Endothelial cell of umbilical vein (primary cell): ENCODE measurements around the gene OR56A3. TPM values are rescaled to one million over a fixed set of nuclear protein-coding genes. Genes with fewer than 3 reads are reported as not detected.

Experiments used
- BruUV-seq: library from RNA; stranded (reverse); fragments of 400-500 nt; replicated peaks from 2 replicates; lab custom pipeline; 2021; lab: Mats Ljungman, UMichigan
- CTCF ChIA-PET: fragments of 300-600, 350-600 bp; sonication (Branson Sonifier 250); formaldehyde crosslinking; loops from one replicate; lab custom pipeline; 2021; ENCODE audit warnings: antibody characterized with exemption, inconsistent platforms; lab: Charles Lee
- POLR2A ChIA-PET: fragments of 300-600, 350-600 bp; sonication (Branson Sonifier 250); formaldehyde crosslinking; loops from one replicate; lab custom pipeline; 2021; ENCODE audit warnings: antibody characterized with exemption, inconsistent platforms; lab: Charles Lee
- DNase-seq: peaks from one replicate; pipeline ENCODE4 v3.0.0-alpha.2; 2011; ENCODE audit warnings: low read depth, low spot score
- FAIRE-seq: peaks from 2 replicates; lab custom pipeline; 2011; peaks lifted over from hg19 to GRCh38; lab: Jason Lieb, UNC
- H2AFZ ChIP-seq: 2 replicates; pipeline ENCODE4 v1.6.0; 2012; ENCODE audit warnings: low read depth, low read length, control low read depth, inconsistent platforms
- H3K27ac ChIP-seq: 2 replicates; pipeline ENCODE4 v1.5.1; 2011; ENCODE audit warnings: low read depth, mild to moderate bottlenecking, control low read depth, low read length, moderate library complexity; ENCODE audit not compliant: insufficient read depth
- H3K27me3 ChIP-seq, 2 experiments: 2 replicates each; pipeline versions ENCODE4 v1.6.0 to v1.6.1; 2011; ENCODE audit warnings: low read length in 2 of 2, mixed read lengths in 1 of 2; ENCODE audit not compliant: control insufficient read depth in 2 of 2, insufficient read depth in 2 of 2
- H3K36me3 ChIP-seq, 2 experiments: 2 replicates in 1 of 2; 3 replicates in 1 of 2; pipeline ENCODE4 v1.5.1; 2011; ENCODE audit warnings: low read length in 2 of 2, mild to moderate bottlenecking in 1 of 2, moderate library complexity in 1 of 2; ENCODE audit not compliant: control insufficient read depth in 2 of 2, insufficient read depth in 2 of 2; ENCODE audit errors: extremely low read depth in 1 of 2
- H3K4me1 ChIP-seq: 3 replicates; pipeline ENCODE4 v1.5.1; 2011; ENCODE audit warnings: mild to moderate bottlenecking, low read length; ENCODE audit not compliant: control insufficient read depth, insufficient read depth; ENCODE audit errors: extremely low read depth
- H3K4me2 ChIP-seq: 2 replicates; pipeline ENCODE4 v1.6.1; 2011; ENCODE audit warnings: low read length, control low read depth, mixed read lengths; ENCODE audit not compliant: insufficient read depth
- H3K4me3 ChIP-seq, 3 experiments: fragments of 200-600 bp in 1 of 3; sonication (generic), shearing (Covaris generic) in 1 of 3; replicated peaks in 1 of 3; 2 replicates each; pipeline ENCODE4 v1.5.1; 2011 to 2016; ENCODE audit warnings: control low read depth in 3 of 3, low read length in 3 of 3, mild to moderate bottlenecking in 2 of 3, inconsistent platforms in 1 of 3, low read depth in 1 of 3, moderate library complexity in 1 of 3; ENCODE audit not compliant: insufficient read depth in 1 of 3
- H3K79me2 ChIP-seq: 2 replicates; pipeline ENCODE4 v1.6.0; 2012; ENCODE audit warnings: low read length, inconsistent platforms; ENCODE audit not compliant: control insufficient read depth, insufficient read depth
- H3K9ac ChIP-seq: replicated peaks from 2 replicates; pipeline ENCODE3; 2011; ENCODE audit warnings: low read length, control low read depth; ENCODE audit not compliant: insufficient read depth; ENCODE audit errors: extremely low read depth
- H3K9me1 ChIP-seq: replicated peaks from 3 replicates; pipeline ENCODE4 v1.6.0; 2011; ENCODE audit warnings: mild to moderate bottlenecking, low read length; ENCODE audit not compliant: control insufficient read depth, insufficient read depth; ENCODE audit errors: extremely low read depth
- H3K9me3 ChIP-seq: replicated peaks from 2 replicates; pipeline ENCODE4 v1.5.1; 2012; ENCODE audit warnings: low read length, inconsistent platforms; ENCODE audit not compliant: control insufficient read depth, insufficient read depth
- H4K20me1 ChIP-seq: replicated peaks from 2 replicates; pipeline ENCODE3; 2011; ENCODE audit warnings: mild to moderate bottlenecking, low read length; ENCODE audit not compliant: control insufficient read depth, insufficient read depth; ENCODE audit errors: extremely low read depth
- EZH2 ChIP-seq: IDR thresholded peaks from 2 replicates; pipeline ENCODE4 v1.6.1; 2012; ENCODE audit warnings: borderline replicate concordance, low read depth, mild to moderate bottlenecking, moderate library complexity, low read length, inconsistent platforms; ENCODE audit not compliant: severe bottlenecking
- FOS ChIP-seq: IDR thresholded peaks from 2 replicates; pipeline ENCODE4 v1.6.1; 2011; ENCODE audit warnings: mild to moderate bottlenecking, low read length, moderate library complexity, borderline replicate concordance; ENCODE audit not compliant: insufficient read depth
- GATA2 ChIP-seq: IDR thresholded peaks from 2 replicates; pipeline ENCODE4 v1.7.0; 2011; ENCODE audit warnings: low read depth, mild to moderate bottlenecking, moderate library complexity, mixed read lengths, low read length; ENCODE audit not compliant: insufficient read length, insufficient read depth
- JUN ChIP-seq: IDR thresholded peaks from 2 replicates; pipeline ENCODE4 v1.6.1; 2011; ENCODE audit warnings: borderline replicate concordance, low read depth; ENCODE audit not compliant: insufficient read length, insufficient read depth
- MYC ChIP-seq: IDR thresholded peaks from one replicate; pipeline ENCODE4 v1.6.1; 2011; ENCODE audit warnings: mild to moderate bottlenecking, low read depth, low read length
- POLR2A ChIP-seq: IDR thresholded peaks from 2 replicates; pipeline ENCODE4 v1.6.1; 2012; ENCODE audit warnings: low read depth, mild to moderate bottlenecking, control low read depth, low read length
- POLR2AphosphoS5 ChIP-seq: IDR thresholded peaks from 2 replicates; pipeline ENCODE4 v1.6.1; 2012; ENCODE audit warnings: low read depth, mild to moderate bottlenecking, control low read depth, low read length, moderate library complexity; ENCODE audit not compliant: insufficient read depth
- dilution Hi-C: fragments of 300-500 bp; cut with MboI; formaldehyde crosslinking; loops from one replicate; pipeline ENCODE4 v1.15.0; 2019; ENCODE audit warnings: low sequenced_read_pairs; ENCODE audit not compliant: extremely low pct_ligation_motif_present
- intact Hi-C: fragments of 100-400 bp; cut with micrococcal nuclease; formaldehyde crosslinking; loops from one replicate; pipeline ENCODE4 v1.10.0; 2022
- polyA plus RNA-seq, 4 experiments: library from polyadenylated mRNA; depleted of rRNA in 3 of 4; stranded (reverse) in 3 of 4; unstranded in 1 of 4; fragments of >200 nt; gene quantifications; 2 replicates each; pipeline versions ENCODE4 v1.2.1 to v1.2.3, GENCODE V29; 2011 to 2012; ENCODE audit warnings: missing spikeins in 1 of 4
- total RNA-seq: library from RNA; stranded (reverse); gene quantifications from 2 replicates; pipeline ENCODE4 v1.2.3, GENCODE V29; 2021
- TF ChIP-seq, protein P1 (sequence below), 2 donors: IDR thresholded peaks; 1 replicate in 1 of 2; 2 replicates in 1 of 2; pipeline ENCODE4 v1.5.1; 2011; ENCODE audit warnings: low read length in 2 of 2, mild to moderate bottlenecking in 2 of 2, moderate library complexity in 2 of 2, control low read depth in 1 of 2, inconsistent platforms in 1 of 2, low read depth in 1 of 2; ENCODE audit not compliant: insufficient read depth in 1 of 2; ENCODE audit errors: extremely low read depth in 1 of 2
- TF ChIP-seq, protein P2 (sequence below): IDR thresholded peaks from 2 replicates; pipeline ENCODE4 v1.6.1; 2011; ENCODE audit not compliant: insufficient read depth, insufficient read length

Gene OR56A3
- total and polyA plus RNA-seq, 2 donors (not counting 3 experiments of a cell fraction or from before 2014, with no cell fraction given), result not detected

DNA sequence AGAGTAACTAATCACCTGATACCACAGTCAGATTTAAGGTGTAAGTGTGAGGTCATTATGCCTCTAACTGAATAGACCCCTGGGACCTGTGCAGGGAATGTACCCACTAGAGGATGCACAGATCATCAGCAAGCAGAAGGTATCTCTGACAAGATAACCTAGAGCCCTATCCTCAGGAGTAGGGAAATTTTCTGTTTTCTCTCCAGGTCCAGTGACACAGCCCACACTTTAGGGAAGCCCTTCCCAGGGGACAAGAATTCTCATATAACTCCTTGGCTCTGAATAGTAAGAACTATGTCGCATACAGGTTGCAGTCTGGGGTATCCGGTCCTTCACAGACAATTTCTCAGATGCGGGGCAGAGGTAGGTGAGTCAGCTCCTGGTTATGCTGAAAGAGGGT is 49.1 kb upstream of the OR56A3 start, which contains the start of gene OR52E5:
Gene OR52E5, plus strand, starts transcription at position 301 of the 400 bp plus-strand sequence. CDS start 7,569 bp downstream, outside the sequence.
- BruUV-seq, result no TSS peak

More for the DNA sequence above, 49.1 kb upstream of the OR56A3 start, which contains the start of gene OR52E5:
- no peaks in the 10 kb centered on the region for H3K9me3 ChIP-seq
- DNase-seq, result no peak
- H3K27ac ChIP-seq, result no peak within 1 kb of the TSS
- no peaks in the 10 kb centered on the region for H3K27me3 ChIP-seq
- no peak within 1 kb of the TSS for H2AFZ ChIP-seq
- TF ChIP-seq POLR2A, result no peak
- TF ChIP-seq, protein P1, sequence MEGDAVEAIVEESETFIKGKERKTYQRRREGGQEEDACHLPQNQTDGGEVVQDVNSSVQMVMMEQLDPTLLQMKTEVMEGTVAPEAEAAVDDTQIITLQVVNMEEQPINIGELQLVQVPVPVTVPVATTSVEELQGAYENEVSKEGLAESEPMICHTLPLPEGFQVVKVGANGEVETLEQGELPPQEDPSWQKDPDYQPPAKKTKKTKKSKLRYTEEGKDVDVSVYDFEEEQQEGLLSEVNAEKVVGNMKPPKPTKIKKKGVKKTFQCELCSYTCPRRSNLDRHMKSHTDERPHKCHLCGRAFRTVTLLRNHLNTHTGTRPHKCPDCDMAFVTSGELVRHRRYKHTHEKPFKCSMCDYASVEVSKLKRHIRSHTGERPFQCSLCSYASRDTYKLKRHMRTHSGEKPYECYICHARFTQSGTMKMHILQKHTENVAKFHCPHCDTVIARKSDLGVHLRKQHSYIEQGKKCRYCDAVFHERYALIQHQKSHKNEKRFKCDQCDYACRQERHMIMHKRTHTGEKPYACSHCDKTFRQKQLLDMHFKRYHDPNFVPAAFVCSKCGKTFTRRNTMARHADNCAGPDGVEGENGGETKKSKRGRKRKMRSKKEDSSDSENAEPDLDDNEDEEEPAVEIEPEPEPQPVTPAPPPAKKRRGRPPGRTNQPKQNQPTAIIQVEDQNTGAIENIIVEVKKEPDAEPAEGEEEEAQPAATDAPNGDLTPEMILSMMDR (IDR thresholded peaks at IDR 0.05; ENCODE audit: extremely low read depth in 1 of 2, insufficient read depth in 1 of 2, low read depth in 1 of 2, low read length in 2 of 2), result no peak
- TF ChIP-seq MYC, result no peak
- no peak for TF ChIP-seq JUN
- TF ChIP-seq, protein P2, sequence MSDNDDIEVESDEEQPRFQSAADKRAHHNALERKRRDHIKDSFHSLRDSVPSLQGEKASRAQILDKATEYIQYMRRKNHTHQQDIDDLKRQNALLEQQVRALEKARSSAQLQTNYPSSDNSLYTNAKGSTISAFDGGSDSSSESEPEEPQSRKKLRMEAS, result no peak
- no peak for TF ChIP-seq POLR2AphosphoS5
- TF ChIP-seq EZH2, result no peak
- TF ChIP-seq GATA2, result no peak
- TF ChIP-seq FOS, result no peak
- no peaks in the 10 kb centered on the region for H3K4me1 ChIP-seq
- H3K9me1 ChIP-seq, result no peaks in the 10 kb centered on the region
- H3K79me2 ChIP-seq, result no peaks in the 10 kb centered on the region
- intact Hi-C loops, result loop anchor here (5.0 kb wide), 1 partner anchor 771 kb away; no protein-coding TSS in a partner anchor
- no peak within 1 kb of the TSS for H3K4me3 ChIP-seq
- H3K4me2 ChIP-seq, result no peak within 1 kb of the TSS
- ChIA-PET CTCF (no interaction called here), POLR2A (no interaction called here)
- no peaks in the 10 kb centered on the region for H3K36me3 ChIP-seq
- dilution Hi-C loops, result no loop called here
- no peak within 1 kb of the TSS for H3K9ac ChIP-seq
- FAIRE-seq, result no peak
- H4K20me1 ChIP-seq, result no peaks in the 10 kb centered on the region
